Limb (tissue), 2 donors: ENCODE results near the gene FAM43B.

Experiments used
- DNase-seq, 2 donors: peaks; one replicate each; pipeline ENCODE4 v3.0.0-alpha.2; 2016; ENCODE audit errors: extremely low spot score in 2 of 2

FAM43B gene

DNA sequence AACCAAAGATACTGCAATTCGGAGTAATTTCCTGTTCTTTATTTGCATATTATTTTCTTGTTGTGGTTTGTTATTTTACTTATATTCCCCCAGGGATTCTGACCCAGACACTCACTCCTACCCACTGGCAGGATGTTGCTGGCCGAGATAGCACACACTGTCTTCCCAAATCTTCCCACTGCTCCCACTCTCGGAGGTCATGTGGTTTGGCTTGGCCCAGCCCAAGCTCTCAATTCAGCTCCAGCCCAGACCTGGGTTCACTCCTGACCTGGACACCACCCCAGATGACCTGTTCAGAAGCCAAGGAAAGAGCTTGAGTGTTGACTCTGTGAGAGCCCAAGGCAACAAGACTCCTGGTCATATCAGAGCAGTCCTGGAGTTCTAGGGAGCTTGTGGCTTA lies 1.2 kb upstream of the FAM43B start:
- DNase-seq = no peak

DNA sequence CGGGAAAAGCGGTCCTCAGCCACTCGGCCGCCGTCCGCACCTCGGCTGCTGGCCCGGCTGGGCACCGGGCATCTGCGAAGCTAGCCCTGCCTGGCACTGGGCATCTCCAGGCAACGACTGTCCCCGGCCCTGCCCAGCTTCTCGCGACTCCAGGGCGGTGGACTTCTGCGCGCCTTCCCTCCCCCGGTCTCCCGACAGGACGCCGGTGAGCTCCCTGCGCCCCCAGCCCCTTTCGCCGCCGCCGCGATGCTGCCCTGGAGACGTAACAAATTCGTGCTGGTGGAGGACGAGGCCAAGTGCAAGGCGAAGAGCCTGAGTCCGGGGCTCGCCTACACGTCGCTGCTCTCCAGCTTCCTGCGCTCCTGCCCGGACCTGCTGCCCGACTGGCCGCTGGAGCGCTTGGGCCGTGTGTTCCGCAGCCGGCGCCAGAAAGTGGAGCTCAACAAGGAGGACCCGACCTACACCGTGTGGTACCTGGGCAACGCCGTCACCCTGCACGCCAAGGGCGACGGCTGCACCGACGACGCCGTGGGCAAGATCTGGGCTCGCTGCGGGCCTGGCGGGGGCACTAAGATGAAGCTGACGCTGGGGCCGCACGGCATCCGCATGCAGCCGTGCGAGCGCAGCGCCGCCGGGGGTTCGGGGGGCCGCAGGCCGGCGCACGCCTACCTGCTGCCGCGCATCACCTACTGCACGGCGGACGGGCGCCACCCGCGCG lies 514 bp downstream of the FAM43B start:
- peak in 1 of 2 donors; percentile 58 for DNase-seq

DNA sequence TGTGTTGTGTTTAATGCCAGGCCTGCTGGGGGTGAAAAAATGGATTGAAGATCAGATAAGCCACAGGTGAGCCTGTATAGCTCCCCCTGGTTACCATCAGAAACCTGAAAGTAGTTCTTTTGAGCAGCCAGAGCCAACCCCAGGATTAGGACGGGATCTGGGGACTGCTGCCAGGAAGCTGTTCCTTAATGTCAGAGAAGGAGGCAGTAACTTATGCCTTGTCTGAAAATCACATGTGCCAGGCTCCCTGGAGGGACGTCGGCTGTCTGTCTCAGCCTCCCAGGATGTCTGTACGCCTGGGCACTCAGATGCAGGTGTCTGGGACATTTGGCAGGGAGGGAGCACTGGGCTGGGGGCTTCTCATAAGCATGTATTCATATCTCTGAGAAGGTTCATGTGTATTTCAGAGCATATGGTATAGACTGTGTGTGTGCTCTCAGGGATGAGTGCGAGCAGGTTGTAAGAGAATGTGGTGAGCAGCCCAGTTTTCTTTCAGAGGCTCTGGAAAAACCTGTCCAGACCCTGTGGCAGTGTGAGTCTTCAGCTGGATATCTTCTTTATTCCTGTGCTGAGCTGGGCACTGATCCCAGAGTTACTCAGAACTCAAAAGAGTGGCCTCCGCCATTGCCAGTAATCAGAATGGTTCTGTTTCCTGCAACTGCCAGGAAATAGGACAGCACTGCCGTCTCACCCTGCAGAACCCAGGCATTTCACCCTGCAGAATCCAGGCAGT lies 2.8 kb downstream of the FAM43B start:
- peak in 1 of 2 donors; percentile 11 for DNase-seq

GRCh38 chr1:20555758-20556120 lies 3.4 kb downstream of the FAM43B start:
- DNase-seq = no peak

- DNase-seq = no peak
Observed at GRCh38 chr1:20558191-20558590, 5.8 kb downstream of the FAM43B start.

DNA sequence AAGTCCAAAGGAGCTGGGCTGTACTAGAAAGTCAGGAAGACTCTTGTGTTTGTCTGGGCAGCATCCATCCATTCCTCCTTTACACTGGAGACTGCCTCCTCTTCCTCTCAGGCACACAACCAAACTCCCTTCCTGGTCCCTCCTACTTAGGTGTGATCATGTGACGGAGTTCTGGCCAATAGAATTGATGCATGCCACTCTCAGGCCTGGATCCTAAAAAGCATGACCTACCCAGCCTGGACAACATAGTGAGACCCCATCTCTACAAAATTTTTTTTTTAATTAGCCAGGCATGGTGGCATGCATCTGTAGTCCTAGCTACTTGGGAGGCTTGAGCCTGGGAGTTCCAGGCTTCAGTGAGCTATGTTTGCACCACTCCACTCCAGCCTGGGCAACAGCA lies 8.6 kb downstream of the FAM43B start:
- DNase-seq = no peak

GRCh38 chr1:20565234-20565633 lies 12.9 kb downstream of the FAM43B start:
- DNase-seq = no peak

DNA sequence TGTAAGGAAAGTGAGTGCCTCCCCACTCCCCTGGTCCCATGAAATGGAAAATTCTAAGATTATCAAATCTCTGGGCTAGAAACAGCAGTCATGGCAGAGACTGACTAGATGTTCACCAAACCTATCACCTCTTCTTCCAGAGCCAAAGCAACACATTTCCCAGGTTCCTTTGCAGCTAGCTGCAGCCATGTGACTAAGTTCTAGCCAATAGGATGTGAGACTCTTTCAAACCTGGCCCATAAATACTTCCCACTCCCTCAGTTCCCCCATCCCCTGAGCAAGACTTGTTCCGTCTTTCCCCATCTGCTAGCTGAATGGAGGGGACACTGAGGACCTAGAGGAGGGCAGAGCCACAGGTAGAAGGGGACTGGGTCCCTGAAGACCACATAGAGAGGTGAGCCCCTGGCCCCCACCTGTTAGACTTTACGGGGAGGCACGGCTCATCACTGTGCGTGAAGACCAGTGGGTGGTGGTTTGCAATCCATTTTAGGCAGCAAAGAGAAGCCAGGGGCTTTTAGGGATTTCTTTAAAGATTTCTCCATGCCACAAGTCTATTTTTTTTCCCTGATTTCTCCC lies 17.2 kb downstream of the FAM43B start:
- DNase-seq = no peak

GRCh38 chr1:20571427-20571826 lies 19.1 kb downstream of the FAM43B start:
- DNase-seq = no peak

GRCh38 chr1:20573987-20574386 lies 21.6 kb downstream of the FAM43B start:
- DNase-seq = no peak

GRCh38 chr1:20574686-20575540 lies 22.5 kb downstream of the FAM43B start:
- peak; percentile 33 to 76 for DNase-seq

DNA sequence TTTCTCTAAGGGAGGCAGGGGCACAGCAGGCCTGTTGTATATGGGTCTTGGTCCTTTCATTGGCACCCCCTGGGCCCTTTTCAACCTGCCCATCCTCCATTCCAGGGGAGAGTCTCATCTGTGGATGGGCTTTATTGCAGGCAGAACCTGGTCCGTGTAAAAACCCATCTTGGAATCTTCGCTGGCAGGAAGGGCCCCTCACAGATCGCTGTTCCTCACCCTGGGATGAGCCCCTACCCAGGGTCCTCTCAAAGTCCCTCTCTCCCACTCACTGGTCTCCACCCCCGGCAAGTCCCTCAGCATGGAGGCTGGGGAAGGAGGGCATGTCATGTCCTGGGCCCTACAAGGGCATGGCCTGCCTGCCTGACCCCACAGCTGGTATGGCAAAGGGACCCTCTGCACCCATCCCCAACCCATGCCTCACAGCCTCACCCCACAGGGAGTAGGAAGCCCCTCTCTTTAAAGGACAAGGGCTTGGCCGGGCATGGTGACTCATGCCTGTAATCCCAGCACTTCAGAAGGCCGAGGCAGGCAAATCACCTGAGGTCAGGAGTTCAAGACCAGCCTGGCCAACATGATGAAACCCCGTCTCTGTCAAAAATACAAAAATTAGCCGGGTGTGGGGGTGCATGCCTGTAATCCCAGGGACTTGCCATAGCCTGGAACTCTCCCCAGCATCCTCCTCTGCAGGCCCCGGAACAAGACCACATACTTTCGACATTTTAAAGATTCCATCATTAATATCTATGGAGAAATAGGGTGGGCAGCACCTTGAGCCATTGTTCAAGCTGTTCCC lies 23.4 kb downstream of the FAM43B start:
- DNase-seq = no peak

GRCh38 chr1:20578062-20578461 lies 25.7 kb downstream of the FAM43B start:
- DNase-seq = no peak

GRCh38 chr1:20578721-20579395 lies 26.5 kb downstream of the FAM43B start:
- no peak for DNase-seq

GRCh38 chr1:20584890-20585289 lies 32.5 kb downstream of the FAM43B start:
- no peak for DNase-seq

DNA sequence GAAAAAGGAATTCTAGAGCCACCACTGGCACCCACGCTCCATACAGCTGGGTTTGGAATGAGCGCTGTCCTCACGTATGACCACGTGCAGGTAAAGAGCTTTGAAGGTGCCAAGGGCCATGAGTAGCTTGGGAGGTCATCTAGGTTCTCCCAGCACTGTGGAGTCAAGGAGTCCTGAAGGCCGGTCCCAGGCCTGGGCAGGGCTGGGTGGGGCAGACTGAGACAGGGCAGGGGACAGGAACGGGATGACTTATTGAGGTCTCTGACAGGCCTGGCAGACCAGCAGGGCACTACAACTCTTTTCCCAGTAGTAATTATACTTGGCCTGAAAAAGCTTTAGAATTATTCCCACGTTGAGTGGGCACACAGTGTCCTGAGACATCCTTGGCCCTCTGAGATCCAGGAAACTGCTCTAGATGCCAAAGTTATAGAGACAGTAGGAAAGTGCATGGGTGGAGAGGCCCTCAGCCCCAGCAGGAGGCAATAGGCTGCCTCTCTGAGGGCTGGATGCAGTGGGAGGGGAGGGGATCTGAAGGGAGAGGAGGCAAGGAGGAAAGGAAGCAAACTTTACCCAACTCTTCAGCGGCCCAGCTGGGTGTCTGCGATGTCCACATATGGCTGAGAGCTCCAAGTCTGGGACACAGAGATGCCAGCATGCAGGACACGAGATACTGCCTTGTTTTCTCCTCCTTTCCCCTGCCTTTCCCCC lies 34.7 kb downstream of the FAM43B start:
- DNase-seq = no peak

- DNase-seq = no peak
Observed at GRCh38 chr1:20587661-20588053, 35.3 kb downstream of the FAM43B start.

GRCh38 chr1:20588634-20589225 lies 36.4 kb downstream of the FAM43B start, which contains the start of gene CDA:
CDA (plus strand) TSS chr1:20589097; CDS start chr1:20589130, 33 bp downstream.
- DNase-seq = no peak
